HG03139 (cell line): Measurements from ENCODE around the gene ICA1.
"Not testable (repeated sequence)": the region's sequence is repeated elsewhere in the genome, so short reads cannot be mapped to it uniquely, and the experiment has no call there.

ENCODE experiments used
- ATAC-seq: cut with Tn5 transposase; IDR thresholded peaks from one replicate; pipeline ENCODE4 v1.9.1; 2021; ENCODE audit not compliant: unreplicated experiment

ICA1 gene

GRCh38 chr7:8261711-8262695 lies at the start of gene ICA1:
Gene ICA1, minus strand, starts transcription at chr7:8262167. Its CDS starts 26,241 bp downstream, at chr7:8235926.
- no peak for ATAC-seq

DNA sequence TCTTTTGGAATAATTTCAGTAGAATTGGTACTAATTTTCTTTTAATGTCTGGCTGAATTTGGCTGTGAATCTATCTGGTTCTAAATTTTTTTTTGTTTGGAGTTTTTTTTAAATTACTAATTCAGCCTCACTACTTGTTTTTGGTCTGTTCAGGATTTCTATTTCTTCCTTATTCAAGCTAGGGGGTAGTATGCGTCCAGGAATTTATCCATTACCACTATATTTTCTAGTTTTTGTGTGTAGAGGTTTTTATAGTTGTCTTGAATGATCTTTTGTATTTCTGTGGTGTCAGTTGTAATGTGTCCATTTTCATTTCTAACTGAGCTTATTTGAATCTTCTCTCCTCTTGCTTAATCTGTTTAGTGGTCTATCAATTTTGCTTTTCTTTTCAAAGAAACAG lies 48.9 kb upstream of the ICA1 start:
- ATAC-seq: no peak

DNA sequence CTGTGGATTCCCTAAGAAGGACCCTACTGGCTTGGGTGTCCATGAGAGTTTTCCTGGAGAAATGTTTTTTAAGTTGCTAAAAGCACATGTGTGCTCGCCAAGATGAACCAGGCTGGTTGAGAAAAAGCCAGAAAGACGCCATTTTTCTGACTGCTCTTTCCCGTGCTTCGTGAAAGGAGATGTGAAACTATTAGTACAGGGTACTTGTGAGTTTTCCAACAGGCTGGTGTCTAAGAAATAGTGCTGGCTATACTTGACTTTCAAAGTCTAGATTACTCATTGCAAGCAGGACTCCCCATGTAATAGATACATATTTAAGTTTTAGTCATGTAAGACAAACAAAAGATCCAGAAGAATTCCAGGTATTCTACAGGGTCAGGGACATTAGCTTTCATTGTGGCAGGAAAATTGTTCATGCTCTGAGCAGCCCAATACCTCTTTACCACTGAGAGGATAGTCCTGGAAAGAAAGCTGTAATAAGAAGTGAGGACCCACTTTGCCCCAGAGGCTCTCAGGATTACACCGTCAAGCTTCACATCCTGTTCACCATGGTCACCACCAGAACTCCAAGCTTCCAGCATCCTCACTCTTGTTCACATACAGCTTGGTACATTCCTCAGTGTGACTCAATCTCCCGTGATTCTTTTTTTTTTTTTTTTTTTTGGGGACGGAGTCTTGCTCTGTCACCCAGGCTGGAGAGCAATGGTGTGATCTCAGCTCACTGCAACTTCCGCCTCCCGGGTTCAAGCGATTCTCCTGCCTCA lies 43.8 kb upstream of the ICA1 start:
- no peak for ATAC-seq

GRCh38 chr7:8305104-8305503 lies 43.1 kb upstream of the ICA1 start:
- no peak for ATAC-seq

DNA sequence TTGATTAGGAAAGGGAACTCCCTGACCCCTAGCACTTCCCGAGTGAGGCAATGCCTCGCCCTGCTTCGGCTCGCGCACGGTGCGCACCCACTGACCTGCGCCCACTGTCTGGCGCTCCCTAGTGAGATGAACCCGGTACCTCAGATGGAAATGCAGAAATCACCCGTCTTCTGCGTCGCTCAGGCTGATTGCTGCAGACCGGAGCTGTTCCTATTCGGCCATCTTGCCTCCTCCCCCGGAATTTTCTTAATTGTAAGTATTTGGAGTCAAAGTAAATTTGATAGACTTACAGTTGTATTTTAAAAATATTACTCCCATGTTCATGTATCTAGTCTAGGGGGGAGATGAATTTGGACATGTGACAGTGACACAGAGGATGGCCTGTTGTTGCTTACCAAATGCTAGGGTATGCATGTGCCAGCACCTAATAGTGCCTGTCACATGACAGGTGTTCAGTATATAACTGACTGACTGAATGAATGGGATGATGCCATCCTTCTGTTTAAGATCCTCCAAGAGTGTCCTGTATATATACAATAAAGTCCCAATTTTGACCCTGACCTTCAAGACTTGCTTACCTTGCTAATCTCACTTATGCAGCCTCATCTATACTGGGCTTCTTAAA lies 42.0 kb upstream of the ICA1 start:
- no peak for ATAC-seq

DNA sequence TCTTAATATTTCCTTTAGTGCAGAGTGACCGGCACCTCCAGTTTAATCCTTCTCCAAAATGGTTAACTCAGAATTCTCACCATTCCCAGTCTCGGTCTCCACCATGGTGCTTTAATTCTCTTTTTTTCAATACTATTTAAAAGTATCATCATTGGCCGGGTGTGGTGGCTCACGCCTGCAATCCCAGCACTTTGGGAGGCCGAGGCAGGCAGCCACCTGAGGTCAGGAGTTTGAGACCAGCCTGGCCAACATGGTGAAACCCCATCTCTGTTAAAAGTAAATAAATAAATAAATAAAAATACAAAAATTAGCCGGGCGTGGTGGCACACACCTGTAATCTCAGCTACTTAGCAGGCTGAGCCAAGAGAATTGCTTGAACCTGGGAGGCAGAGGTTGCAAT lies 35.1 kb upstream of the ICA1 start:
- ATAC-seq: not testable (repeated sequence)

GRCh38 chr7:8296362-8296659 lies 34.3 kb upstream of the ICA1 start:
- ATAC-seq: no peak

- ATAC-seq: peak; percentile 96
These were observed 33.8 kb upstream of the ICA1 start for GRCh38 chr7:8295638-8296361.

DNA sequence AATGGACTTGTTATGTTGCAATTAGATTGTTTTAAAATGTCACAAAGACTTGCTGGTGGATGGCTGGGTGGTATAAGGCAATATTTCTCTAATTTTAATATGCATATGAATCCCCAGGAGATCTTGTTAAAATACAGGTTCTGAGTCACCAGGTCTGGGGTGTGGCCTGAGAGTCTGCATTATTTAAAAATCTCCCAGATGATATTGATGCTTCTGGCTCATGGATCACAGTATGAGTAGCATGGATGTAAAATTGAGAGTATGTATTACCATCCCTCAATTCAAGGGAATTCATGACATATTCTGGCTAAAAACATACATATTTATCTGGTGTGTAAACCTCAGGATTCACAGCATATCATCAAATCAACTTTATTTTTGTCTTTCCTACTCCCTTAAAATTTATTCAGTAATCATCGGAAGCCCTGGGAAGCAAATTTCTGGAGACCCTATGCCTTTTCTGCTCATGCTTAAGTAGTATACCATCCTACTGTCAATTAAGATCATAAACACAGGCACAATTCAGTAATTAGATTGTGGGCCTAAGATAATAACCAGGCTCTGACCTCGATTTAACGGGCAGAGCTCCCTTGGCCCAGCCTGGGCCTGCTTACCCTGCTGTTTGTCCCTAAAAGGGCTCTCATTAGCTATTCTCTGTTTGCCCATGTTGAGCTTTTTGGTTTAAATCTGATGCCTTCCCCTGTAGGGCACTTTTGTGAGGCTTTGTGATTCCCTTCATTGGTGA lies 29.6 kb upstream of the ICA1 start:
- no peak for ATAC-seq

- ATAC-seq: no peak
These were observed 28.8 kb upstream of the ICA1 start for GRCh38 chr7:8290645-8291308.

DNA sequence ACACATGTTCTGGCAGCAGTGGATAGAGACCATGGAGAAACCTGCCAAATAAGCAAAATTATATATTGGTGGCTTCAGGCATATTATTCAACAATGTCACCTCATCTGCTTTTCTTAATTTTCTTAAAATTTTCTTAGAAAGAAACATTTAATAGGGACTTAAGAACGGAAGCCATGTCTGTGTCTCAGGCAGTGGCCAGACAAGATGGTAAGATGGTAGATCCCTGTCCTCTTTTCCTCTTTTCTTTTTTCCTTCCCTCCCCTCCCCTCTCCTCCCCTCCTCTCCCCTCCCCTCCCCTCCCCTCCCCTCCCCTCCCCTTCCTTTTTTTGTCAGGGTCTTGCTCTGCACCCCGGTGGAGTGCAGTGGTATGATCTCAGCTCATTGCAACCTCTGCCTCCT lies 24.2 kb upstream of the ICA1 start:
- ATAC-seq: no peak

DNA sequence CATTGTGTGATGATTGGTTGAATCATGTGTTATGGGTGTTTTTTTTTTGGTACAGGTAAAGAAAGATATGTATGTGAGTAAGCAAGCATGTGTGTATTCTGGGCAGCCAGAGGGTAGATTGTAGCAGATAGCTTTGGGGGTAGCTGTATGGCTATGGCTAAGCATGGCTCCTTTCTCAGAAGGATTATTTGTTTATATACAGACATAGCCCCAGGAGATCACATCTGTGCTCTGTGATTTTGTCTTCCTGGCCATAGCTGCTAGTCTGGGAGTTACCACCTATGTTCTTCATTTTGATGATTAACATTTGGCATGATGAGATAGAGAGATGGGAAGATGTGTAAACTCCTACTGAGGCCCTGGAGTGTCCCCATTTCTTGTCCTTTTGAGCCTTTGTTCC lies 23.2 kb upstream of the ICA1 start:
- no peak for ATAC-seq

DNA sequence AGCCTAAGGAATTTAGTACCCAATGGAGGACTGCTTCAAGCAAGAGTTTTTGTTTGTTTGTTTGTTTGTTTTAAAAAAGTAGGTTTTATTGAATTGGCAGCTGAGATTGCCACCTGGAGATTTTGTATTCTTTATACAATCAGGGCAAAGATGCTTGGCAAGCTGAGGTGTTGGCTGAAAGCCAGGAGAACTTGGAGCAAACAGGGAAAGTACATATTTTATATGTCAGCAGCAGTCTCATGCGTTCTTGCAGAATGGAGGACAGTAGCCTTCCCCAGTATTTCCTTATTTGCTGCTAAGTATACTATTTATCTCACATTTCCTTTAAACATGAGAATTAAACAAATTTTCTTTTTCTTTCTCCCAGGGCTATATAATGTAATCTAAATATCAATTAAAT lies 22.6 kb upstream of the ICA1 start:
- no peak for ATAC-seq

DNA sequence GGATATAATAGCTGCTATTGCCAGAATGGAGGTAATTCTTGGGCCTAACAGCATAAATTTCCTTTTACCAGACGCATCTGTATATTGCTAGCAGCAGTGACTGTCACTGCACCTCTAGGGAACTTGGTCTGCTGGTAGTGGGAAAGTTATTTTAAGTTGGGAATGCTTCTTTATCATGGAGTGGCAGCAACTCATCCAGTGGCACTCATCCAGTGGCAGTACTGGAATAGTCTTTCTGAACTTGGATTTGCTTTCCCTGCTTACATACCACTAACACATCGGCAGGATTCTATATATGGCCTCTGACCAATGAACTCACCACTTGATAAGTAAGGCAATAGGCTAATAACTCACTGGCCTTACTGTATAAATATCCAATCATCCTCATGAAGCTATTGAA lies 22.0 kb upstream of the ICA1 start:
- ATAC-seq: no peak

GRCh38 chr7:8282871-8283270 lies 20.9 kb upstream of the ICA1 start:
- ATAC-seq: no peak

- ATAC-seq: no peak
These were observed 20.2 kb upstream of the ICA1 start for GRCh38 chr7:8282162-8282561.

DNA sequence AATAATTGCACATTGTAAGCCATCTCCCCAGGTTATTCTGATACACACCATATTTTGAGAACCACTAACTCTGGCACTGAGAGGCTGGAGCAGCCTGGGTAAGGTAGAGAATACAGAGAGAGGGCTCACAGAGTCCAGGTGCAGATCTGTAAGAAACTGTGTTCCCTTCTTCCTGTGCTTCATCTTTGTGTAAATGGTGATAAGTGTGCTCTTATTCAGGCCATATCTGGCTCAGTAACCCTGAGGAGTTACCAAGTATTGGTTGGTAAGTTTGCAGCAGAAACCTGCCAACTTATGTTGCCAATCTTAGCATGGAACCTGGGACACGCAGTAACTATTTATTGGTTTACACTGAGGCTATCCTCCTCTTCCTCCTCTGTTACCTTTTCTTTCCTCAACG lies 16.2 kb upstream of the ICA1 start:
- no peak for ATAC-seq

DNA sequence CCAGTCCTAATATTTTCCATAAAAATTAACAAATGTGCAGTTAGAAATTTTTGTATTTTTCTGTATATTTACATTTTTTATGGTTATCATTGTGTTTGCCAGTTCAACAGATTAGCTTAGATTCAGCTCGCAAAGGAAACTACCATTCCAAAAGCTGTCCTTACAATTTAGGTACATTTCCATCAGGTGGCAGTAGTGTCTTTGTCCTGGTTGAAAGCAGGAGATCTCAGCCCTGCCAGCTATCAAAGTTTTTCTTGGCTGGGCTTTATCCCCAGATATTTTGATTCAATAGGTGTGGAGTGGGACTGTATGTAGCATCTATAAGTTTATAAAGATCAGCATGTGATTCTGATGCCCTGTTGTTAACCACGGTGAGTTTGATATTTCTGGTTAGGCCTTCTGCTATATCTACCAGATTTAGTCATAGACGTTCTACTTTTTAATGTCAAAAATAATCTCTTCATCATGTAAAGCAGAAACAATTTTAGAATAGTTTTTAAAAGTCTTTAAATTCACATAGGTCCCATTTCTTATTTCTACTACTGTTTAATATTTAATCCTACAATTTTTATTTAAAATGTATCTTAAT lies 15.5 kb upstream of the ICA1 start:
- no peak for ATAC-seq

- no peak for ATAC-seq
These were observed 12.6 kb upstream of the ICA1 start for GRCh38 chr7:8274589-8274988.

DNA sequence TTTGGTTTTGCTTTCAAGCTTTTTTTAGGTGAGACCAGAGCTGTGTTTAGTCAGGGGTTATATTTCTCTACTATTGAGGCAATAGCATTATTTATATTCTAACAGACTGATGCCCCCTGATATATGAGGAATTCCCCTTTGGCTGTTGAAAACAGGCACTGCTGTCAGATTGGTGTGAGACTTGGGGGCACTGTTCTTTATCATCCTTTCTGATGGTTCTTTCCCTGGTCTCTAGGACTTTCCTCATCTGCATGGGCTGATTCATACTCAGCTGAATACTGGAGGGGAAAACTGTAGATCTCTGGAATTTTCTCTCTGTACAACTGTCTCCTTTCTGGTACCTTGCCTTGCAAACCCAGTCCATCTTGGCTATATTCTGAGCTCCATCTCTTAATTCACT lies 10.0 kb upstream of the ICA1 start:
- no peak for ATAC-seq
